SK-N-SH (cell line): ENCODE results near the gene LRRIQ4. TPM values are rescaled to one million over a fixed set of nuclear protein-coding genes. Genes with fewer than 3 reads are reported as not detected.

Source experiments
- CTCF ChIA-PET: fragments of 300-600, 350-600 bp; formaldehyde crosslinking; extraction: SDS; loops from one replicate; lab custom pipeline; 2021; lab: Yijun Ruan, JAX
- POLR2A ChIA-PET: fragments of 350-600 bp; sonication (Branson Sonifier 250); formaldehyde crosslinking; extraction: SDS; loops from one replicate; lab custom pipeline; 2020; ENCODE audit warnings: antibody characterized with exemption, inconsistent platforms; lab: Yijun Ruan, JAX
- DNase-seq: peaks from one replicate; pipeline ENCODE4 v3.0.0; 2012
- H2AFZ ChIP-seq: fragments of 200-600 bp; sonication (generic); 2 replicates; pipeline ENCODE4 v1.8.1; 2016; ENCODE audit warnings: antibody characterized with exemption, mild to moderate bottlenecking, low read depth
- H3F3A ChIP-seq: fragments of 200-600 bp; sonication (generic); replicated peaks from 2 replicates; pipeline ENCODE3; 2016; ENCODE audit warnings: antibody characterized with exemption, mild to moderate bottlenecking; ENCODE audit not compliant: insufficient read depth
- H3K27ac ChIP-seq, 2 experiments: fragments of 200-500 bp in 1 of 2; fragments of 200-600 bp in 1 of 2; sonication (Bioruptor generic) in 1 of 2; sonication (generic), shearing (Covaris generic) in 1 of 2; 2 replicates each; pipeline versions ENCODE4 v1.5.1 to v1.6.1; 2014 to 2016; ENCODE audit warnings: low read depth in 2 of 2, inconsistent platforms in 1 of 2, low read length in 1 of 2, mild to moderate bottlenecking in 1 of 2, mixed read lengths in 1 of 2
- H3K27me3 ChIP-seq: fragments of 200-600 bp; sonication (generic), shearing (Covaris generic); 2 replicates; pipeline ENCODE4 v1.6.1; 2016; ENCODE audit warnings: mixed run types; ENCODE audit not compliant: insufficient read depth
- H3K36me3 ChIP-seq, 2 experiments: fragments of 200-500 bp in 1 of 2; fragments of 200-600 bp in 1 of 2; sonication (Bioruptor generic) in 1 of 2; sonication (generic) in 1 of 2; replicated peaks in 1 of 2; 2 replicates each; pipeline versions ENCODE3 to v1.5.1; 2014 to 2016; ENCODE audit warnings: low read length in 1 of 2, mild to moderate bottlenecking in 1 of 2; ENCODE audit not compliant: insufficient read depth in 2 of 2, control insufficient read depth in 1 of 2
- H3K4me1 ChIP-seq, 2 experiments: fragments of 200-500 bp in 1 of 2; fragments of 200-600 bp in 1 of 2; sonication (Bioruptor generic) in 1 of 2; sonication (generic), shearing (Covaris generic) in 1 of 2; 2 replicates each; pipeline versions ENCODE4 v1.5.1 to v1.6.1; 2014 to 2016; ENCODE audit warnings: low read depth in 1 of 2, low read length in 1 of 2, mixed run types in 1 of 2; ENCODE audit not compliant: insufficient read depth in 2 of 2, control insufficient read depth in 1 of 2
- H3K4me2 ChIP-seq: fragments of 200-600 bp; sonication (generic), shearing (Covaris generic); 2 replicates; pipeline ENCODE4 v1.6.1; 2017; ENCODE audit warnings: mixed run types
- H3K4me3 ChIP-seq, 2 experiments: fragments of 200-500 bp in 1 of 2; fragments of 200-600 bp in 1 of 2; sonication (Bioruptor generic) in 1 of 2; sonication (generic), shearing (Covaris generic) in 1 of 2; 2 replicates each; pipeline versions ENCODE4 v1.5.1 to v1.8.1; 2014 to 2016; ENCODE audit warnings: low read depth in 2 of 2, inconsistent platforms in 1 of 2, low read length in 1 of 2, mild to moderate bottlenecking in 1 of 2, mixed read lengths in 1 of 2, moderate library complexity in 1 of 2
- H3K79me2 ChIP-seq: fragments of 200-600 bp; sonication (generic); 2 replicates; pipeline ENCODE4 v1.8.1; 2017; ENCODE audit warnings: mild to moderate bottlenecking; ENCODE audit not compliant: insufficient read depth
- H3K9ac ChIP-seq: fragments of 200-600 bp; sonication (generic); 2 replicates; pipeline ENCODE4 v1.6.1; 2017; ENCODE audit warnings: mixed run types
- H3K9me2 ChIP-seq: fragments of 200-600 bp; sonication (generic); 2 replicates; pipeline ENCODE4 v1.6.1; 2017; ENCODE audit warnings: mixed run types
- H3K9me3 ChIP-seq: fragments of 200-600 bp; sonication (generic); 2 replicates; pipeline ENCODE4 v1.6.1; 2017; ENCODE audit warnings: mixed run types, mild to moderate bottlenecking, moderate library complexity
- H4K20me1 ChIP-seq: fragments of 200-600 bp; sonication (generic); 2 replicates; pipeline ENCODE4 v1.6.1; 2017; ENCODE audit warnings: mild to moderate bottlenecking, mixed run types; ENCODE audit not compliant: insufficient read depth
- CHD2 ChIP-seq: fragments of 150-350 bp; IDR thresholded peaks from 2 replicates; pipeline ENCODE4 v1.6.1; 2018; ENCODE audit warnings: low read length; ENCODE audit not compliant: partially characterized antibody
- ELF1 ChIP-seq: IDR thresholded peaks from 2 replicates; pipeline ENCODE4 v1.4.0; 2012
- FOXM1 ChIP-seq: IDR thresholded peaks from 2 replicates; pipeline ENCODE4 v1.4.0; 2012; ENCODE audit warnings: low read depth, mild to moderate bottlenecking
- GATA2 ChIP-seq: sonication (generic); formaldehyde crosslinking; IDR thresholded peaks from 2 replicates; pipeline ENCODE4 v1.5.0; 2020; ENCODE audit warnings: mild to moderate bottlenecking, missing genetic modification reagents
- JUND ChIP-seq: IDR thresholded peaks from 2 replicates; pipeline ENCODE4 v1.4.0; 2012
- NRF1 ChIP-seq: IDR thresholded peaks from 2 replicates; pipeline ENCODE4 v1.6.1; 2012; ENCODE audit warnings: low read depth, mild to moderate bottlenecking, low read length
- POLR2AphosphoS5 ChIP-seq: IDR thresholded peaks from 2 replicates; pipeline ENCODE4 v1.6.1; 2012; ENCODE audit warnings: low read depth, low read length
- REST ChIP-seq: IDR thresholded peaks from 2 replicates; pipeline ENCODE4 v1.6.1; 2012; ENCODE audit warnings: mild to moderate bottlenecking, low read depth, low read length, moderate library complexity
- SIN3A ChIP-seq: IDR thresholded peaks from 2 replicates; pipeline ENCODE4 v1.6.1; 2012; ENCODE audit warnings: low read depth, mild to moderate bottlenecking, low read length, moderate library complexity, borderline replicate concordance
- YY1 ChIP-seq: IDR thresholded peaks from 2 replicates; pipeline ENCODE4 v1.4.0; 2012; ENCODE audit warnings: low read depth, mild to moderate bottlenecking
- ZBTB33 ChIP-seq: IDR thresholded peaks from 2 replicates; pipeline ENCODE4 v1.4.0; 2012; ENCODE audit warnings: low read depth, borderline replicate concordance
- WGBS: methylation state at CpG from one replicate; pipeline ENCODE4 v1.1.6; 2017; ENCODE audit warnings: low lambda C conversion rate; 5-methylcytosine and 5-hydroxymethylcytosine counted together
- polyA plus RNA-seq, 3 experiments: library from polyadenylated mRNA; depleted of rRNA; stranded (reverse); fragments of >200 nt; gene quantifications; 2 replicates each; pipeline ENCODE4 v1.2.3, GENCODE V29; 2012
- TF ChIP-seq, protein P1 (sequence below): fragments of 150-350 bp; IDR thresholded peaks from 2 replicates; pipeline ENCODE4 v1.6.1; 2016; ENCODE audit warnings: mild to moderate bottlenecking, low read depth, low read length
- TF ChIP-seq, protein P2 (sequence below): fragments of 150-350 bp; IDR thresholded peaks from 2 replicates; pipeline ENCODE4 v1.6.1; 2017; ENCODE audit warnings: antibody characterized with exemption, low read length, low read depth, borderline replicate concordance

LRRIQ4 gene
- polyA plus RNA-seq, 1 of the 3 experiments (the other 2 are of a cell fraction) = not detected

GRCh38 chr3:169871129-169871886, 58.6 kb downstream of the LRRIQ4 start:
- Histone ChIP-seq H3K27ac (no peak overlapping the region), H3K36me3 (no peaks in the 10 kb centered on the region), H3K4me3 (no peak overlapping the region), H3K79me2 (no peaks in the 10 kb centered on the region), H3K4me1 (no peaks in the 10 kb centered on the region), H3K9me2 (no peaks in the 10 kb centered on the region)
- CTCF ChIA-PET = interaction anchor here (1.6 kb wide), 1 partner anchor 9 kb away, joined by 6 read pairs; no protein-coding TSS in a partner anchor
- TF ChIP-seq FOXM1 (no peak), REST (no peak), ELF1 (no peak), ZBTB33 (no peak), SIN3A (no peak), NRF1 (no peak), POLR2AphosphoS5 (no peak), GATA2 (no peak), YY1 (no peak), CHD2 (no peak), JUND (no peak)
- TF ChIP-seq, protein P1, sequence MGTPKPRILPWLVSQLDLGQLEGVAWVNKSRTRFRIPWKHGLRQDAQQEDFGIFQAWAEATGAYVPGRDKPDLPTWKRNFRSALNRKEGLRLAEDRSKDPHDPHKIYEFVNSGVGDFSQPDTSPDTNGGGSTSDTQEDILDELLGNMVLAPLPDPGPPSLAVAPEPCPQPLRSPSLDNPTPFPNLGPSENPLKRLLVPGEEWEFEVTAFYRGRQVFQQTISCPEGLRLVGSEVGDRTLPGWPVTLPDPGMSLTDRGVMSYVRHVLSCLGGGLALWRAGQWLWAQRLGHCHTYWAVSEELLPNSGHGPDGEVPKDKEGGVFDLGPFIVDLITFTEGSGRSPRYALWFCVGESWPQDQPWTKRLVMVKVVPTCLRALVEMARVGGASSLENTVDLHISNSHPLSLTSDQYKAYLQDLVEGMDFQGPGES = no peak
- TF ChIP-seq, protein P2, sequence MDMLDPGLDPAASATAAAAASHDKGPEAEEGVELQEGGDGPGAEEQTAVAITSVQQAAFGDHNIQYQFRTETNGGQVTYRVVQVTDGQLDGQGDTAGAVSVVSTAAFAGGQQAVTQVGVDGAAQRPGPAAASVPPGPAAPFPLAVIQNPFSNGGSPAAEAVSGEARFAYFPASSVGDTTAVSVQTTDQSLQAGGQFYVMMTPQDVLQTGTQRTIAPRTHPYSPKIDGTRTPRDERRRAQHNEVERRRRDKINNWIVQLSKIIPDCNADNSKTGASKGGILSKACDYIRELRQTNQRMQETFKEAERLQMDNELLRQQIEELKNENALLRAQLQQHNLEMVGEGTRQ = no peak
- TF ChIP-seq, all 33 proteins: peak for 0
- Histone ChIP-seq H3K4me2 (no peak overlapping the region), H4K20me1 (no peaks in the 10 kb centered on the region), H2AFZ (no peak overlapping the region), H3F3A (no peaks in the 10 kb centered on the region), H3K9ac (no peak overlapping the region), H3K9me3 (no peaks in the 10 kb centered on the region), H3K27me3 (no peaks in the 10 kb centered on the region; the same call in 1 of the 2 replicates)
- 41% methylated on average over 2 of the region's 2 CpGs for WGBS
- DNase-seq = no peak
- POLR2A ChIA-PET = no interaction called here
